Measurements from ENCODE around the gene GRN.
A peak's percentile ranks its signal among the peaks of the same experiment; 100 is the strongest.

GRN gene

DNA sequence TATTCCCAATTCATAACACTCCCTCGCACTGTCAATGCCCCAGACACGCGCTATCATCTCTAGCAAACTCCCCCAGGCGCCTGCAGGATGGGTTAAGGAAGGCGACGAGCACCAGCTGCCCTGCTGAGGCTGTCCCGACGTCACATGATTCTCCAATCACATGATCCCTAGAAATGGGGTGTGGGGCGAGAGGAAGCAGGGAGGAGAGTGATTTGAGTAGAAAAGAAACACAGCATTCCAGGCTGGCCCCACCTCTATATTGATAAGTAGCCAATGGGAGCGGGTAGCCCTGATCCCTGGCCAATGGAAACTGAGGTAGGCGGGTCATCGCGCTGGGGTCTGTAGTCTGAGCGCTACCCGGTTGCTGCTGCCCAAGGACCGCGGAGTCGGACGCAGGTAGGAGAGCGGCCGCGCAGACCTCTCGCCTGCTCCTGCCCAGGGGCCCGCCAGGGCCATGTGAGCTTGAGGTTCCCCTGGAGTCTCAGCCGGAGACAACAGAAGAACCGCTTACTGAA is at the start of gene GRN:
TSS of gene GRN (plus strand) at position 364 of the 515 bp plus-strand sequence. CDS start 3,863 bp downstream, outside the sequence.
- DNase-seq (ENCODE audit: low read depth): peak; percentile 97

DNA sequence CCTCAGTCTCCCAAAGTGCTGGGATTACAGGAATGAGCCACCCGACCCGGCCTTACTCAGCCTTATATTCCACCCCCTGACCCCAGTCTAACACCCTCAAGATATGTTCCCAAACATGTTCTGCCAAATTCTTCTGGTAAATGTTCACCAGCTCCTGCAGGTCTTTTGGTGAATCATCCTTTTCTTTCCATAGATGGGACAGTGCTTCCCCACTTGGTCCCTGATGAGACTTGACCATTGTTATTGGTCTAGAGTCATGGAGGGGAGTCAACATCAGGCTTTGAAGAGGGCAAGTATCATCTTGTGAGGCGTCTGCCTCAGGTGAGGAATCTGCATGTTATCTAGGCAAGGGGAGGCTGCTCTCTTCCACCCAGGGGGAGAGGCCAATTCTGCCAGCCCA is 47.1 kb upstream of the GRN start:
- DNase-seq (ENCODE audit: low read depth): no peak

GRCh38 chr17:44304651-44305050 is 40.5 kb upstream of the GRN start:
- no peak for DNase-seq (ENCODE audit: low read depth)

GRCh38 chr17:44307387-44308186 is 37.5 kb upstream of the GRN start:
- no peak for DNase-seq (ENCODE audit: low read depth)

- peak; percentile 34 for DNase-seq (ENCODE audit: low read depth)
Observed at GRCh38 chr17:44308320-44308818, 36.7 kb upstream of the GRN start, which contains the start of gene RUNDC3A. RUNDC3A (plus strand) TSS chr17:44308601; CDS start chr17:44308833, 232 bp downstream.

DNA sequence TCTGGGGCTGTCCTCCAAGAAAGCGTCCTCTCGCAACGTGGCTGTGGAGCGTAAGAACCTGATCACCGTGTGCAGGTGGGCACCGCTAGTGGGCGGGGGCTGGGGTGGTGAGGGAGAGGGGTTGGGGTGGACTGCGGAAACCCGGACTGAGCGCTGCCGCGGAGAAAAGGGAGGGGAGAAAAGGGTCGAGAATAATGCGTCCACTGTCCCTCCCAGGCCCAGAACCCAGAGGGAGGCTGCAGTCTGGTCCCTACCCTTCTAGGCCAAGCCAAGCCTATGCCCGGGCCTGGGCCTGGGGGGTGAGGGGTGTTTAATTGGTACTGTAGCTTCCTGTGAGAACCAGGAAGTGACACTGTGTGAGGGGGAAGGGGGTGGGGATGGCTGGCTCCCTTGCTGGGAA is 36.2 kb upstream of the GRN start:
- DNase-seq (ENCODE audit: low read depth): no peak

DNA sequence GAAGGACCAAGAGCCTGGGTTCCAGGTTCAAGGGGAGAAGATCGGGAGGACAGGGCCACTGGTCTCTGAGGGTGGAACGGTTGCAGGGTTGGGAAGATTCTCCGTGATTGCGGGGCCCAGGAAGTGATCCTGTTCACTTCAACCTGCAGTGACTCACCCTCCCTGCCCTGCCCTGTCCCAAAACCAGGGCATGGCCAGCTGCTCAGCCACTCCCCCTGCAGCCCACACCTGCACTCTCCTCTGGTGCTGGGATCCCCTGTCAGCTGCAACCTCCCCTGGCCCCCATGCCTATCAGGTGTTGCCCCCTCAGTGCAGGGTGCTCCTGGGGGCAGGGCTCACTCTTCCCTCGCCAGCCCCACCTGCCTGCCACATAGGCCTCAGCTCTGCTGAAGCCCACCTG is 35.6 kb upstream of the GRN start:
- DNase-seq (ENCODE audit: low read depth): no peak

DNA sequence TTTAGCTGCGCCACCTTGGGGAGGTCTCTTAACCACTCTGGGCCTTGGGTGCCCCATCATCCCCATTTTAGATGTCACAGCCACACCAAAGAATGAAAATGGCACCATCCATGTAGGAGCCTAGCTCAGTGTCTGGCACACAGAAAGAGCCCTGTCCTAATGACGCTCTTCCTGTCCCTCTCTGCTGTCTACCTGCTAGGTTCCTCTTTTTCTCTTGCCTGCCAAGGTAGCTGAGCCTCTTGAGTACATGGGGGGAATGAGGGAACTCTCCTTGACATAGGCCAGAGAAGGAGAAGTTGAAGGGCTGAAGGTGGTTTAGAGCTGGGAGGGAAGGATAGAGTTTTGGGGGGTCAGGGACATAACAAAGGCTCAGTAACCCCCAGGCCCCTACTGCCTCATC is 34.9 kb upstream of the GRN start:
- DNase-seq (ENCODE audit: low read depth): no peak

- DNase-seq (ENCODE audit: low read depth): no peak
Observed at GRCh38 chr17:44310609-44311376, 34.3 kb upstream of the GRN start.

DNA sequence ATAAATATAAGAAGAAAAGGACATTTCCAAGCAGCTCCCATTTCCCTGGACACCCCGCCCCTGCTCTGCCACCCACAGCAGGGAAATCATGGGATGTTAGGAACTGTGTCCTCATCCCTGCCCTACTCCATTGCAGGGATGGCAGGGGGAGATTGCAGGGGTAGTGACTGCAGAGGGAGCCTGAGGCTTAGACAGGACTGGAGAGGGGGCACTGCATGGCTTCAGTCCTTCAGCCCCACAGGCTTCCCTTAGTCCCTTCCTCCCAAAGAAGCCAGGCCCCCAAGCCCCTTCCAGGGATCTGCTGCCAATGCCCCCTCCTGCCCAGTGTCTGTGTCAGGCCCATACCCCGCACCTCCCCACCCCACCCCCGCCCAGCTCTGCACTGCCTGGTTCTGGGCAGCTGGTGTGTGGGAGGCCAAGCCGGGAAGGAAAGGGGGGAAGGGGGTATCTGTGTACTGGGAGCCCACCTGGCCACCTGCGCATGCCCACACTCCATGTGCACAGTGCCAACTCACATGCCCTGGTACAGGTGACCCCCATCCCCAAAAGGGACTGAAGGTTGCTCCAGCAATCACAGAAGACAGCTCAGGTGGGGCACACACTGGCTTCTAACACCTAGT is 33.4 kb upstream of the GRN start:
- no peak for DNase-seq (ENCODE audit: low read depth)

- DNase-seq (ENCODE audit: low read depth): no peak
Observed at GRCh38 chr17:44312396-44313104, 32.6 kb upstream of the GRN start.

- DNase-seq (ENCODE audit: low read depth): no peak
Observed at GRCh38 chr17:44314031-44314430, 31.1 kb upstream of the GRN start.

DNA sequence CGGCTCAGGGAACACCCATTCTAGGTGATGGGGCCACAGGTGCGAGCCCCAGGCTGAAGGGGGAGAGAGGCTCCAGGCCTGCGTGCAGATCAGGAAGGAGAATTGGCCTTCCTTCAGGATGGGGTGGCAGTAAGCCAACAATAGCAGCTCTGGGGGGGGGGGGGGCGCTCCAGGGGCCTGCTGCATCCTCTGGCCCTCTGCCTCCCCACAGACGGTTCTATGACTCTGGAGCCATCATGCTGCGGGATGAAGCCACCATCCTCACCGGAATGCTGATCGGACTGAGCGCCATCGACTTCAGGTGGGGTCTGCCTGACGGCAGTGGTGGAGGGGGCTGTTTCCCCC is 30.6 kb upstream of the GRN start:
- DNase-seq (ENCODE audit: low read depth): no peak

DNA sequence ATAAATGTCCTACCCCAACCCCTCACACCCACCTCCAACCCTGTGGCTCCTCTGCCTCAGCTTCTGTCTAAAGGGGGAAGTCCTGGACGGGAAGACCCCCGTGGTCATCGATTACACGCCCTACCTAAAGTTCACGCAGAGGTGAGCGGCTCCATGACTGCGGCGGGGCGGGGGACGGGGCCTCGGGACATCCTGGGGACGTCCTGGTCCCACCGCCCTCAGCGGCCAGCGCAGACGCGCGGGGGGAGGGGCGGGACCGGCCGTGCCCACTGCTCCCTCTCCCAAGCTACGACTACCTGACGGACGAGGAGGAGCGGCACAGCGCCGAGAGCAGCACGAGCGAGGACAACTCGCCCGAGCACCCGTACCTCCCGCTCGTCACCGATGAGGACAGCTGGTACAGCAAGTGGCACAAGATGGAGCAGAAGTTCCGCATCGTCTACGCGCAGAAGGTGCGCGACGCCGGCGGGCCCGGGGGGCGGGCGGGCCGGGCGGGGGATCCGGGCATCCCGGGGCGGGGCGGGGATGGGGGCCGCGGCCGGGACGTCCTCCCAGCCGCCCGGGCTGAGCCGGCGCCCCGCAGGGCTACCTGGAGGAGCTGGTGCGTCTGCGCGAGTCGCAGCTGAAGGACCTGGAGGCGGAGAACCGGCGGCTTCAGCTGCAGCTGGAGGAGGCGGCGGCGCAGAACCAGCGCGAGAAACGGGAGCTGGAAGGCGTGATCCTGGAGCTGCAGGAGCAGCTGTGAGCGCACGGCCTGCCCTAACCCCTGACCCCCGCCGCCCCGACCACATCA is 30.0 kb upstream of the GRN start:
- no peak for DNase-seq (ENCODE audit: low read depth)

- no peak for DNase-seq (ENCODE audit: low read depth)
Observed at GRCh38 chr17:44315760-44316731, 29.1 kb upstream of the GRN start.

- no peak for DNase-seq (ENCODE audit: low read depth)
Observed at GRCh38 chr17:44317545-44317944, 27.6 kb upstream of the GRN start.

- DNase-seq (ENCODE audit: low read depth): no peak
Observed at GRCh38 chr17:44318077-44318892, 26.8 kb upstream of the GRN start.

DNA sequence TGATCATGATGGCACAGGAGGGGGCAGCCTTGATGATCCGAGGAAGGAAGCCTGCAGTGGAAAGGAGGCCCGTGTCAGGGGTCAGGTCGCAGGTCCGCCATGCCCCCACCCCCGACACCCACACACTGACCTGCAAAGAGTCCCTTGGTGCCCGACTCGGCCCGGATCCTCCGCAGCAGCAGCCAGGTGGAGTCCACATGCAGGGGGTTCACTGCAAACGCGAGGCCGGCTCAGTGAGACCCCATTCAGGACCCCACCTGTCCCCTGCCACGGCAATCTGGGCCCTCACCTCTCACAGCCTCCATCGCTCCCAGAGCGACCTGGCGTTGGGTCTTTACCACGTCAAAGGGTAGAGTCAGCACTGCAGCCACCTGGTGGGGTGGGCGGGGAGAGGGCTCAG is 25.0 kb upstream of the GRN start:
- no peak for DNase-seq (ENCODE audit: low read depth)

Data from fibroblast of the conjunctiva (primary cell).